COR-L47 (cell line): Measurements from ENCODE around the gene HSPA4L.

Experiments used
- DNase-seq: peaks from one replicate; lab custom pipeline; 2025; lab: John Stamatoyannopoulos, UW

Gene HSPA4L

GRCh38 chr4:127783955-127784770 lies 2.0 kb downstream of the HSPA4L start:
- no peak for DNase-seq

DNA sequence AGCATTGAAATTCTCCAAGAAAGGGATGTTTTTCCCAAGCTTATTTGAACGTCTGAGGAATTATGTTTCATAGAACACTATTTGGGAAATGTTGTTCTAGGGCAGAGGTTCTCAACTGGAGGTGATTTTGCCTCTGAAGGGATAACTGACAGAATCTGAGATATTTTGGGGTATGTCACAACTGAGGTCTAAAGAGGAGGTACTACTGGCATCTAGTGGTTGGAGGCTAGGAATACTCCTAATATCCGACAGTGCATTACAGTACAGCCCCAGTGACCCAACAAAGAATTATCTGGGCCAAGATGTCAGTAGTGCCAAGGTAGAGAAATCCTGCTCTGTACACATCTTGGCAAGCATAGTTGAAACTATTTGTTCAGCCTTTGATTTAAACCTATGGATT lies 6.4 kb downstream of the HSPA4L start:
- DNase-seq: no peak

- DNase-seq: no peak
These were observed 9.3 kb downstream of the HSPA4L start for GRCh38 chr4:127791391-127791790.

GRCh38 chr4:127793528-127793927 lies 11.4 kb downstream of the HSPA4L start:
- DNase-seq: no peak

DNA sequence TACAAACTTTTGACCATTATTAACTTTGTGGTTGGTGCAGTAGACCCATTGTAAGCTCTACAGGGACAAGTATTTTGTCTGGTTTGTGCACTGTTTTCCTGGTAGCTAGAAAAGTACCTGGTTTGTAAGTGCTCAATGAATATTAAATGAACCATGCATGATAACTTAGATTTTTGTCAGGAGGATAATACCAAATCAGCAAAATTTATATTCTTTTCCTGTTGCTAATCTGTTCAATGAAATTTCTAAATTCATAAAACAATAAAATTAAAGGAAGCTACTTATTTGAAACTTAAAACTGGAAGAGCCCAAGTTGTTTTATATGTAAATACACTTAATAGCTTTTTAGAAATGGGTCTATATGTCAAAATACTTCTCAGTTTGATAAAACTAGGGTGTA lies 17.6 kb downstream of the HSPA4L start:
- no peak for DNase-seq

- no peak for DNase-seq
These were observed 27.2 kb downstream of the HSPA4L start for GRCh38 chr4:127809173-127809800.

- DNase-seq: no peak
These were observed 28.4 kb downstream of the HSPA4L start for GRCh38 chr4:127810551-127810950.

DNA sequence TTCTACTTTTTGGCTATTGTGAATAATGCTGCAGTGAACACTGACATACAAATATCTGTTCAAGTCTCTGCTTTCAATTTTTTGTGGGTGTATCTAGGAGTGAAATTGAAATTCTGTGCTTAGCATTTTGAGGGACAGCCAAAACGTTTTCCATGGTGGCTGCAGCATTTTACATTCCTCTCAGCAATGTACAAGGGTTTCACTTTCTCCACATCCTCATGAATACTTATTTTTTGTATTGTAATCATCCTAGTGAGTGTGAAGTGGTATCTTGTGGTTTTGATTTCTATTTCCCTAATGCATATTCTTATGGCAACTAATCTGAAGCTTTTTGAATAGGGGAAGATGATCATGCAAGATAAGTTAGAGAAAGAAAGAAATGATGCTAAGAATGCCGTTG lies 40.3 kb downstream of the HSPA4L start:
- no peak for DNase-seq

- DNase-seq: no peak
These were observed 46.0 kb downstream of the HSPA4L start for GRCh38 chr4:127828121-127828520.

DNA sequence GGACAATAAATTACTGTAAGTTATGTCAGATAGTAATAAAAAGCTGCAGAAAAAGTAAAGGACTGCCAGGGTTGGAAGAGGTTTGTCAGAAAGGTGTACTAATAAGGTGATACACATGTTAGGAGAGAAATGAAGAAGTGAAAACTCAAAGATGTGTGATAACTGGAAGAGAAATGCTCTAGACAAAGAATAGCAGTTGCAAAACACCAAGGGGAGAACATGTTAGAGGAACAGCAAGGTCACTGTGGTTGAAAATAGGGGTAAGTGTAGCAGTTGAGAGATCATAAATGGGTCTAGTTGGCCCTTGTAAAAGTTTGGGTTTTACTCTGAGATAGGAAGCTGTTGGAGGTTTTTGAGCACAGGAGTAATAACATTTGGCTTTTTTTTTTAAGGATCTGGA lies 46.9 kb downstream of the HSPA4L start:
- DNase-seq: no peak

DNA sequence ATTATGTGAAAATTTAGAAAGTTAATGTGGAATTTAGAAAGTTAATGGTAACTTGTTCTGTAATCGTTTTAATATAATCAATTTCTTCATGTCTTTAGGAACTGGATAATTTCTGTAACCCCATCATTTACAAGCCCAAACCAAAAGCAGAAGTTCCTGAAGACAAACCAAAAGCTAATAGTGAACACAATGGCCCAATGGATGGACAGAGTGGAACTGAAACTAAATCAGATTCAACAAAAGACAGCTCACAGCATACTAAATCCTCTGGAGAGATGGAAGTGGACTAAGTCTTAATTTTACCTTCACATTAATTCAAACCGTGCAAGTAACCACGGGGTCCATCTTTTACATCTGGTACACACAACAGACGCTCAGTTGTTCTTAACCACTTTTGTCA lies 50.5 kb downstream of the HSPA4L start:
- DNase-seq: no peak

GRCh38 chr4:127843704-127844600 lies 61.8 kb downstream of the HSPA4L start:
- no peak for DNase-seq

- DNase-seq: no peak
These were observed 62.5 kb downstream of the HSPA4L start for GRCh38 chr4:127844601-127845116.

DNA sequence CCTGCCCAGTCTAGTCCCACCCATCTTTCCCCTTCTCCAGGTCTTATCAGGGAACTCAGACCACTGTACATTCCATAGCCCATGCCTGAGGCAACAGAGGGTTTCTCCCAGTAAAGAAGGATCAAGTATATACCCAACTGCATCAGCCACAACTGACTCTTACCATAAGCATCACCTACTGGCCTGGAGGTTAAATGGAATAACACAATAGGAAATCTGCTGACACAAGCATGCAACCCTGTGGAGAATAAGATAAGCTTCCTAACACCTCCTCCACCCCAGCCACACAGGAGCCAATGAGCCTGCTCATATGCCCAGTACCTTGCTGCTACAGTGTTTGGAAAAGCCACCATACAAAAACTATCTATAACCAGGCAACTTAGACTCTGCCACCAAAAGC lies 63.9 kb downstream of the HSPA4L start:
- no peak for DNase-seq

- no peak for DNase-seq
These were observed 64.6 kb downstream of the HSPA4L start for GRCh38 chr4:127846765-127847164.

GRCh38 chr4:127849505-127850234 lies 67.5 kb downstream of the HSPA4L start:
- DNase-seq: no peak

DNA sequence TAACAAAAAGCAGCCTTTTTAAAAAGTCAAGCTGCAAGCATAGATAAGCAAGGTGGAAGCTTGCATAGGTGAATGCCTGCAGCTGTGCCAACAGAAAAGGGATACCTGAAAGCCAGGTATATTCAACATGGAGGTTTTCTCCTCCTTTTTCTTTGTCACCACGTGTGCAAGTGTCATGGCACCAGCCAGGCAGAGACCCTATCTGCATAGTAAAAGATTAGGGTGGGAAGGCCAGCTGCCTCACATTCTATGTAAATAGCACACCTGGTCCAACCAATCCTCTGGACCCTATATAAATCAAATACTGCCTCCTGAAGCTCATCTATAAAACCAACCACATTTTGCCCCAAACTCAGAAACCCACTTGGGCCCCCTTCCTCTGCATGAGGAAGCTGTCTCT lies 70.5 kb downstream of the HSPA4L start:
- no peak for DNase-seq

GRCh38 chr4:127856196-127856812 lies 74.2 kb downstream of the HSPA4L start:
- no peak for DNase-seq

DNA sequence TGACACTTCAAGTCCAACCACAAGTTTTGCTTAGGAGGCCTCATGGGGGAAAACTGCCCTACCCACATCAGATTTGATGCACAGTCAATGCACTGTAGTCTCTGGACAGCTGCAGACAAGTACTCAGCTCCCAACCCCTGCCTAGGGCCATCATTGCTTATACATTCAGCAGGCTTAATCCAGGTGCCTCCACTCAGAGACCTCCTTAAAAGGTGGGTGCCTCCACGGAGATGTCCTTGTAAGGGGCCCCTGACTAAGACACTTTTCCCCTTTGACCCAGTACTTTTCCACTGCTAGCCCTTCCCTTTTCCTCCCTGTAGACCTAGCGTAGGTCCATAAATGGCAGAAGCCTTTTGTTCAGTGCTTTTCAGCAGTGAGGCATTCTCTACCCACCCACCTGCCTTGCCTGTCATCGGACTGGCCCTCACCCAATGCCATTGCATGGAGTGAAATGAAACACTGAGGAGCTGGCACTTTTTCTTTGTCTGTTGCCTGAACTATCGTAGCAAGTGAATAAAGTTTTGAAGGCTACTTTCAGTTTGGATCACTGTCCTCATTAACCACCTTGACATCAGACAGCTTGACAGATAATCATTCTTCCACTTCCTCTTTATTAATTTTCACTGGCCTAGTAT lies 74.8 kb downstream of the HSPA4L start:
- no peak for DNase-seq

- no peak for DNase-seq
These were observed 75.5 kb downstream of the HSPA4L start for GRCh38 chr4:127857641-127858040.

DNA sequence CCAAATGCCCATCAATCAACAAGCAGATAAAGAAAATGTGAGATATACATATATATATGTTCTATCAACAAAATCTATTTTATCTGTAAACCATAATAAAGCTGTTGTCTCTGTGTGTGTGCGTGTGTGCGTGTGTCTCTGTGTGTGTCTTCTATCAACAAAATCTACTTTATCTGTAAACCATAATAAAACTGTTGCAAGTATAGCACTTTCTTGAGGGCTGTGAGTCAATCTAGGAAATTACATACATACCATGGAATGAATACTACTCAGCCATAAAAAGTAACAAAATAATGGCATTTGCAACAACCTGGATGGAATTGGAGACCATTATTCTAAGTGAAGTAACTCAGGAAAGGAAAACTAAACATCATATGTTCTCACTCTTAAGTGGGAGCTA lies 86.1 kb downstream of the HSPA4L start:
- no peak for DNase-seq
